HG02884 (cell line): ENCODE measurements around the gene PRR36.
A peak's percentile ranks its signal among the peaks of the same experiment; 100 is the strongest.

Experiments
- ATAC-seq: cut with Tn5 transposase; IDR thresholded peaks from one replicate; pipeline ENCODE4 v1.9.1; 2021; ENCODE audit warnings: mild to moderate bottlenecking, moderate library complexity; ENCODE audit not compliant: unreplicated experiment

Gene PRR36

GRCh38 chr19:7873304-7874075 is 700 bp downstream of the PRR36 start:
- no peak for ATAC-seq

- no peak for ATAC-seq
Measured at GRCh38 chr19:7872306-7873204, 1.6 kb downstream of the PRR36 start.

- ATAC-seq: no peak
Measured at GRCh38 chr19:7871437-7872305, 2.5 kb downstream of the PRR36 start.

GRCh38 chr19:7870571-7871436 is 3.4 kb downstream of the PRR36 start:
- ATAC-seq: no peak

GRCh38 chr19:7869910-7870511 is 4.2 kb downstream of the PRR36 start:
- ATAC-seq: peak; percentile 10

- ATAC-seq: peak; percentile 49
Measured at GRCh38 chr19:7869453-7869909, 4.7 kb downstream of the PRR36 start.

- peak; percentile 45 for ATAC-seq
Measured at GRCh38 chr19:7868671-7869452, 5.3 kb downstream of the PRR36 start.

- ATAC-seq: no peak
Measured at GRCh38 chr19:7868326-7868670, 5.9 kb downstream of the PRR36 start.

GRCh38 chr19:7867092-7867844 is 6.9 kb downstream of the PRR36 start:
- no peak for ATAC-seq

- no peak for ATAC-seq
Measured at GRCh38 chr19:7866399-7867091, 7.6 kb downstream of the PRR36 start.

- no peak for ATAC-seq
Measured at GRCh38 chr19:7865262-7865911, 8.8 kb downstream of the PRR36 start.

GRCh38 chr19:7864690-7865074 is 9.5 kb downstream of the PRR36 start:
- ATAC-seq: no peak

- no peak for ATAC-seq
Measured at GRCh38 chr19:7863971-7864689, 10.1 kb downstream of the PRR36 start.

- ATAC-seq: no peak
Measured at GRCh38 chr19:7863157-7863970, 10.8 kb downstream of the PRR36 start.

- no peak for ATAC-seq
Measured at GRCh38 chr19:7862413-7862951, 11.7 kb downstream of the PRR36 start.
